B cell (primary cell): ENCODE data around the gene CIAO2B. TPM values are rescaled to one million over a fixed set of nuclear protein-coding genes. Genes with fewer than 3 reads are reported as not detected.

Experiments used
- ATAC-seq: fragments of 200-7000 bp; cut with Tn5 transposase; one replicate; pipeline ENCODE4 v1.10.0; 2021; ENCODE audit warnings: low read depth, mild to moderate bottlenecking, moderate number of reproducible peaks, moderate library complexity
- CTCF ChIA-PET: fragments of 350-600 bp; sonication (Branson Sonifier 250); formaldehyde crosslinking; loops from one replicate; lab custom pipeline; 2021; ENCODE audit warnings: antibody characterized with exemption, inconsistent platforms; lab: Charles Lee
- POLR2A ChIA-PET: fragments of 350-600 bp; sonication (Branson Sonifier 250); formaldehyde crosslinking; loops from one replicate; lab custom pipeline; 2021; ENCODE audit warnings: antibody characterized with exemption; lab: Charles Lee
- DNase-seq: peaks from one replicate; pipeline ENCODE4 v3.0.0; 2013
- H2AFZ ChIP-seq: 2 replicates; pipeline ENCODE4 v1.6.1; 2012; ENCODE audit warnings: mild to moderate bottlenecking, low read depth, low read length; ENCODE audit not compliant: insufficient read depth, poor library complexity, severe bottlenecking
- H3K27ac ChIP-seq, 2 donors: 1 replicate in 1 of 2; 2 replicates in 1 of 2; pipeline ENCODE4 v1.5.1; 2012 to 2013; ENCODE audit warnings: low read length in 2 of 2, mild to moderate bottlenecking in 2 of 2, moderate library complexity in 1 of 2
- H3K27me3 ChIP-seq, 4 experiments: fragments of 200-600 bp in 1 of 4; sonication (generic) in 1 of 4; replicated peaks in 1 of 4; 1 replicate in 2 of 4; 2 replicates in 2 of 4; pipeline versions ENCODE4 v1.6.1 to v1.7.0; 2013 to 2016; ENCODE audit warnings: low read length in 3 of 4, mild to moderate bottlenecking in 2 of 4, mixed read lengths in 1 of 4, moderate library complexity in 1 of 4; ENCODE audit not compliant: insufficient read depth in 4 of 4, control insufficient read depth in 3 of 4; ENCODE audit errors: control extremely low read depth in 1 of 4
- H3K36me3 ChIP-seq, 2 experiments: replicated peaks in 1 of 2; 1 replicate in 1 of 2; 2 replicates in 1 of 2; pipeline versions ENCODE4 v1.6.1 to v1.7.1; 2013; ENCODE audit warnings: low read length in 1 of 2; ENCODE audit not compliant: insufficient read depth in 2 of 2, control insufficient read depth in 1 of 2; ENCODE audit errors: control extremely low read depth in 1 of 2, extremely low read depth in 1 of 2
- H3K4me1 ChIP-seq, 2 donors: fragments of 200-600 bp in 1 of 2; sonication (generic) in 1 of 2; 1 replicate in 1 of 2; 2 replicates in 1 of 2; pipeline versions ENCODE4 v1.5.1 to v1.6.1; 2013 to 2017; ENCODE audit warnings: low read length in 2 of 2; ENCODE audit not compliant: control insufficient read depth in 2 of 2, insufficient read depth in 2 of 2
- H3K4me2 ChIP-seq: replicated peaks from 2 replicates; pipeline ENCODE3; 2012; ENCODE audit warnings: mild to moderate bottlenecking, low read depth, low read length; ENCODE audit not compliant: poor library complexity, severe bottlenecking
- H3K4me3 ChIP-seq, 5 experiments: fragments of 200-600 bp in 1 of 5; sonication (generic) in 1 of 5; 1 replicate in 3 of 5; 2 replicates in 2 of 5; pipeline versions ENCODE4 v1.5.1 to v1.7.0; 2011 to 2016; ENCODE audit warnings: low read length in 4 of 5, mild to moderate bottlenecking in 4 of 5, low read depth in 2 of 5, control low read depth in 1 of 5, moderate library complexity in 1 of 5; ENCODE audit not compliant: insufficient read depth in 1 of 5; ENCODE audit errors: control extremely low read depth in 1 of 5, extremely low read depth in 1 of 5
- H3K79me2 ChIP-seq: fragments of 200-600 bp; sonication (generic); one replicate; pipeline ENCODE4 v1.6.0; 2016; ENCODE audit warnings: low read length; ENCODE audit not compliant: control insufficient read depth, insufficient read depth
- H3K9ac ChIP-seq: fragments of 200-600 bp; sonication (generic); 2 replicates; pipeline ENCODE4 v1.6.1; 2017; ENCODE audit warnings: mild to moderate bottlenecking, low read length, moderate library complexity
- H3K9me3 ChIP-seq, 3 donors: one replicate each; pipeline versions ENCODE4 v1.6.1 to v1.7.1; 2013; ENCODE audit warnings: low read length in 2 of 3; ENCODE audit not compliant: control insufficient read depth in 2 of 3, insufficient read depth in 1 of 3; ENCODE audit errors: control extremely low read depth in 1 of 3
- H4K20me1 ChIP-seq: 2 replicates; pipeline ENCODE4 v1.6.0; 2012; ENCODE audit warnings: mild to moderate bottlenecking, low read length; ENCODE audit not compliant: insufficient read depth, control insufficient read depth, poor library complexity, severe bottlenecking
- H3K27ac Mint-ChIP-seq: one replicate; pipeline ENCODE4 v1.8.0; 2021; ENCODE audit warnings: mixed read lengths
- H3K27me3 Mint-ChIP-seq: one replicate; pipeline ENCODE4 v1.8.0; 2021; ENCODE audit warnings: mixed read lengths
- H3K4me1 Mint-ChIP-seq: one replicate; pipeline ENCODE4 v1.8.0; 2021; ENCODE audit warnings: mixed read lengths
- H3K4me3 Mint-ChIP-seq: one replicate; pipeline ENCODE4 v1.8.0; 2021; ENCODE audit warnings: mixed read lengths
- H3K9me3 Mint-ChIP-seq: one replicate; pipeline ENCODE4 v1.8.0; 2022; ENCODE audit warnings: mixed read lengths; ENCODE audit not compliant: insufficient read depth
- CTCF ChIP-seq: fragments of 200-600 bp; IDR thresholded peaks from one replicate; pipeline ENCODE4 v1.8.0; 2022; ENCODE audit warnings: antibody characterized with exemption, mild to moderate bottlenecking
- EZH2 ChIP-seq: IDR thresholded peaks from 2 replicates; pipeline ENCODE4 v1.6.1; 2012; ENCODE audit warnings: borderline replicate concordance, low read depth, mild to moderate bottlenecking, moderate library complexity, low read length; ENCODE audit not compliant: insufficient read depth, poor library complexity, severe bottlenecking
- WGBS: methylation state at CpG from one replicate; pipeline ENCODE4 v1.1.5; 2013; ENCODE audit warnings: missing lambda C conversion rate; ENCODE audit not compliant: insufficient coverage; 5-methylcytosine and 5-hydroxymethylcytosine counted together
- intact Hi-C: fragments of 100-400 bp; cut with micrococcal nuclease; formaldehyde crosslinking; loops from one replicate; pipeline ENCODE4 v1.10.0; 2022
- polyA plus RNA-seq: library from polyadenylated mRNA; depleted of rRNA; stranded (reverse); fragments of >200 nt; gene quantifications from 2 replicates; pipeline ENCODE4 v1.2.3, GENCODE V29; 2012
- total RNA-seq, 2 donors: library from RNA; stranded (reverse); fragments of 120-200 nt in 1 of 2; gene quantifications; 1 replicate in 1 of 2; 2 replicates in 1 of 2; pipeline versions ENCODE4 v1.2.3 to v1.2.4, GENCODE V29; 2013 to 2022

The CIAO2B gene
- total and polyA plus RNA-seq, 2 donors (not counting 1 experiment from before 2014, with no cell fraction given) = 60.6 to 159 TPM

DNA sequence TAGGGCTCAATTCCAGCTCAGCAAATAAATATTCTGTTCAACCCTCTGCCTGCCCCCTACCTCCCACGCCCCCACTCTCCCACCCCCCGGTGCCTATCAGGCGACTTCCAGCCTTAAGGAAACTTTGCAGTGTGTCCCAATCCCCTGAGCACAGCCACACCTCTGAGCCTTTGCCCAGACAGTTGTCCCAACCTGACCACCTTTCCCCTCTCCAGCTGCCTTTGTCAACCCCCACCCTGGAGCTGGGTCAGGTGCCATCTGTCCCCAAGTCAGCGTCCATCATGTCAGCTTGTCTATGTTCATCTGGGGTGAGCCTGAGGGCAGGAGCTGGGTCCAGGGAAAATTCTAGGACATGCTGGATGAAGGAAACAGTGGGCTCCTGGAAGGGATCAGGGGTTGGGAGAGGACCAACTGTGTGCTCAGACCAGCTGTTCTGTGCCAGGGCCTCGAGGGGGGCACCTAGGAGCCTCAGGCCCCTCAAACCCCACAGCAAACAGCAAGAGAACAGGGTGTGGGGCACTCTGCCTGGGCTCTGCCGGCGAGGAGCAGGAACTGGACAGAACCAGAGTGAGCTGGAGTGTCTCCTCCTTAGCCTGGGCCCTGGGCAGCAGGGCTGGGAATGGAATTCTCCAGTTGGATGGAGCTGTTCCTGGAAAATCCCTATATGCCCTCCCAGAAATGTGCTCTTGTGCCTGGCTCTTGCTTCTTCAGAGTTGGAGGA, 33.3 kb downstream of the CIAO2B start:
- H3K4me3 Mint-ChIP-seq = no peak overlapping the region
- H3K9me3 ChIP-seq = no peaks in the 10 kb centered on the region
- H3K9ac ChIP-seq = no peak overlapping the region
- no peak overlapping the region for H3K4me3 ChIP-seq
- no peaks in the 10 kb centered on the region for H3K36me3 ChIP-seq
- no peak overlapping the region for H2AFZ ChIP-seq
- ATAC-seq = no peak
- H3K4me2 ChIP-seq = no peak overlapping the region
- no peaks in the 10 kb centered on the region for H4K20me1 ChIP-seq
- intact Hi-C loops = no loop called here
- WGBS = 79% methylated on average over 4 of the region's 7 CpGs
- POLR2A ChIA-PET = no interaction called here
- H3K9me3 Mint-ChIP-seq = no peaks in the 10 kb centered on the region
- H3K4me1 Mint-ChIP-seq = no peaks in the 10 kb centered on the region
- DNase-seq = no peak
- H3K79me2 ChIP-seq = no peaks in the 10 kb centered on the region
- peaks cover 0 to 3% (median 0%) of the 10 kb centered on the region in 4 experiments for H3K27me3 ChIP-seq
- no peaks in the 10 kb centered on the region for H3K4me1 ChIP-seq
- H3K27me3 Mint-ChIP-seq = no peaks in the 10 kb centered on the region
- no peak overlapping the region for H3K27ac Mint-ChIP-seq
- no peak for TF ChIP-seq CTCF
- TF ChIP-seq EZH2 = no peak
- no peak overlapping the region for H3K27ac ChIP-seq
- CTCF ChIA-PET = interaction anchor here (0.9 kb wide), 1 partner anchor 36 kb away, joined by 3 read pairs; no protein-coding TSS in a partner anchor

GRCh38 chr16:66899945-66900710, 34.1 kb downstream of the CIAO2B start:
- TF ChIP-seq CTCF (no peak), EZH2 (no peak)
- intact Hi-C loops = no loop called here
- Histone ChIP-seq H3K4me3 (no peak overlapping the region), H3K27me3 (peaks cover 0 to 3% (median 0%) of the 10 kb centered on the region in 4 experiments), H3K9me3 (no peaks in the 10 kb centered on the region), H3K4me1 (peaks cover 0 to 3% of the 10 kb centered on the region in 2 donors), H3K4me2 (no peak overlapping the region), H3K27ac (no peak overlapping the region), H3K79me2 (no peaks in the 10 kb centered on the region), H4K20me1 (no peaks in the 10 kb centered on the region), H3K9ac (no peak overlapping the region), H2AFZ (no peak overlapping the region), H3K36me3 (no peaks in the 10 kb centered on the region)
- POLR2A ChIA-PET = no interaction called here
- CTCF ChIA-PET = no interaction called here
- Mint-ChIP-seq H3K27ac (no peak overlapping the region), H3K27me3 (no peaks in the 10 kb centered on the region), H3K4me3 (no peak overlapping the region), H3K4me1 (no peaks in the 10 kb centered on the region), H3K9me3 (no peaks in the 10 kb centered on the region)
- DNase-seq = no peak
- ATAC-seq = no peak
- WGBS = 73% methylated on average over 5 of the region's 9 CpGs
